SU-DHL-6 (cell line): Measurements from ENCODE around the gene RNASE12.

Experiments used
- H2AFZ ChIP-seq: fragments of 200-600 bp; sonication (generic); 2 replicates; pipeline ENCODE4 v1.6.1; 2014; ENCODE audit warnings: low read depth, mild to moderate bottlenecking, moderate library complexity, mixed read lengths, antibody characterized with exemption, low read length; ENCODE audit not compliant: severe bottlenecking
- H3F3A ChIP-seq: fragments of 200-600 bp; shearing (Covaris generic); 2 replicates; pipeline ENCODE4 v1.6.0; 2016; ENCODE audit warnings: antibody characterized with exemption, mild to moderate bottlenecking; ENCODE audit not compliant: insufficient read depth
- H3K27ac ChIP-seq: fragments of 200-600 bp; sonication (generic); 2 replicates; pipeline ENCODE4 v1.5.1; 2016; ENCODE audit warnings: low read depth, mild to moderate bottlenecking, low read length, moderate library complexity, mixed read lengths
- H3K27me3 ChIP-seq: fragments of 200-600 bp; sonication (generic), shearing (Covaris generic); 2 replicates; pipeline ENCODE4 v1.6.0; 2014; ENCODE audit warnings: mild to moderate bottlenecking, low read length
- H3K36me3 ChIP-seq: fragments of 200-600 bp; sonication (generic); 2 replicates; pipeline ENCODE4 v1.6.1; 2014; ENCODE audit warnings: mild to moderate bottlenecking, low read length, mixed read lengths
- H3K4me2 ChIP-seq: fragments of 300-600, 200-600 bp; shearing (Covaris generic), sonication (generic); 2 replicates; pipeline ENCODE4 v1.6.0; 2014; ENCODE audit warnings: low read length, low read depth, mild to moderate bottlenecking; ENCODE audit not compliant: poor library complexity, severe bottlenecking
- H3K4me3 ChIP-seq: fragments of 200-600 bp; sonication (generic); 2 replicates; pipeline ENCODE4 v1.5.1; 2014; ENCODE audit warnings: antibody characterized with exemption, low read length, mild to moderate bottlenecking, mixed read lengths; ENCODE audit not compliant: insufficient read depth, poor library complexity, severe bottlenecking
- H3K79me2 ChIP-seq: fragments of 200-600 bp; sonication (generic); 2 replicates; pipeline ENCODE4 v1.6.1; 2014; ENCODE audit warnings: mild to moderate bottlenecking, low read length, moderate library complexity; ENCODE audit not compliant: insufficient read depth
- H3K9ac ChIP-seq: fragments of 200-600 bp; sonication (generic); 2 replicates; pipeline ENCODE4 v1.7.0; 2014; ENCODE audit warnings: mild to moderate bottlenecking, low read length
- H3K9me2 ChIP-seq: fragments of 200-600 bp; sonication (generic); replicated peaks from 2 replicates; pipeline ENCODE4 v1.6.1; 2014; ENCODE audit warnings: low read length; ENCODE audit not compliant: insufficient read depth
- H3K9me3 ChIP-seq: fragments of 200-600 bp; sonication (generic); 2 replicates; pipeline ENCODE4 v1.6.1; 2014; ENCODE audit warnings: low read length, mixed read lengths; ENCODE audit not compliant: insufficient read depth
- H4K20me1 ChIP-seq: fragments of 200-600 bp; sonication (generic); 2 replicates; pipeline ENCODE4 v1.6.1; 2014; ENCODE audit warnings: low read depth, mild to moderate bottlenecking, antibody characterized with exemption, low read length, moderate library complexity, mixed read lengths
- EZH2phosphoT487 ChIP-seq: fragments of 200-600 bp; sonication (generic), shearing (Covaris generic); conservative IDR thresholded peaks from 2 replicates; pipeline ENCODE4 v1.6.1; 2018; ENCODE audit warnings: mild to moderate bottlenecking, antibody characterized with exemption, low read length, moderate library complexity, mixed read lengths
- TF ChIP-seq, protein P1 (sequence below): fragments of 200-600 bp; sonication (generic); IDR thresholded peaks from one replicate; pipeline ENCODE4 v1.5.1; 2017; ENCODE audit warnings: antibody characterized with exemption, mild to moderate bottlenecking, low read length, moderate library complexity; ENCODE audit not compliant: insufficient read depth, poor library complexity, severe bottlenecking

RNASE12 gene

DNA sequence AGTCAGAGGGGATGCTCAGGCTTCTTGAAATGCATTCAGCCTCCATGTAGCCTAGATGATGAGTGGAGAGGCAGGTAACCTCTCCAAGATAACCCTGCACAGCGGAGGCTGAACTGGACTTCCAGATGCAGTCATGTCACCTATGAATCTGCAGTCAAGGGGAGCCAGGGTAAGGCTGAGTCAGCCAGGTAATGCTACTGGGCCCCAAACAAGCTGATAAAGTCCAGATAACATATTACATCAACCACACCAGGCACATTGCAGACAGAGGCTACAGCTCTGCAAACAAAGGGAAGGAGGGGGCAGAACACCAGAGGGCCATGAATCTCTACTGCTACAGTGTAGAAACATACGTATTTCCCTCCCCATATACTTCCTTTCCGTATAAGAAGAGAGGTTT is 44.3 kb downstream of the RNASE12 start:
- Histone ChIP-seq H3K4me2 (no peak overlapping the region), H3K36me3 (no peaks in the 10 kb centered on the region), H3K4me3 (no peak overlapping the region), H3K9me3 (no peaks in the 10 kb centered on the region), H3K27ac (no peak overlapping the region), H3K27me3 (0 out of 2 replicates have a peak, but pooled peaks cover 4% of the 10 kb centered on the region), H4K20me1 (no peaks in the 10 kb centered on the region), H3F3A (no peaks in the 10 kb centered on the region), H3K9me2 (no peaks in the 10 kb centered on the region), H3K79me2 (no peaks in the 10 kb centered on the region), H3K9ac (no peak overlapping the region), H2AFZ (no peak overlapping the region)
- TF ChIP-seq, protein P1, sequence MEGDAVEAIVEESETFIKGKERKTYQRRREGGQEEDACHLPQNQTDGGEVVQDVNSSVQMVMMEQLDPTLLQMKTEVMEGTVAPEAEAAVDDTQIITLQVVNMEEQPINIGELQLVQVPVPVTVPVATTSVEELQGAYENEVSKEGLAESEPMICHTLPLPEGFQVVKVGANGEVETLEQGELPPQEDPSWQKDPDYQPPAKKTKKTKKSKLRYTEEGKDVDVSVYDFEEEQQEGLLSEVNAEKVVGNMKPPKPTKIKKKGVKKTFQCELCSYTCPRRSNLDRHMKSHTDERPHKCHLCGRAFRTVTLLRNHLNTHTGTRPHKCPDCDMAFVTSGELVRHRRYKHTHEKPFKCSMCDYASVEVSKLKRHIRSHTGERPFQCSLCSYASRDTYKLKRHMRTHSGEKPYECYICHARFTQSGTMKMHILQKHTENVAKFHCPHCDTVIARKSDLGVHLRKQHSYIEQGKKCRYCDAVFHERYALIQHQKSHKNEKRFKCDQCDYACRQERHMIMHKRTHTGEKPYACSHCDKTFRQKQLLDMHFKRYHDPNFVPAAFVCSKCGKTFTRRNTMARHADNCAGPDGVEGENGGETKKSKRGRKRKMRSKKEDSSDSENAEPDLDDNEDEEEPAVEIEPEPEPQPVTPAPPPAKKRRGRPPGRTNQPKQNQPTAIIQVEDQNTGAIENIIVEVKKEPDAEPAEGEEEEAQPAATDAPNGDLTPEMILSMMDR = no peak
- TF ChIP-seq EZH2phosphoT487 = no peak
